Ecto neural progenitor cell (in vitro differentiated cells): ENCODE data around the gene CD37.

Source experiments
- DNase-seq: peaks from one replicate; pipeline ENCODE4 v3.0.0-alpha.2; 2018; ENCODE audit warnings: low spot score

CD37 gene

DNA sequence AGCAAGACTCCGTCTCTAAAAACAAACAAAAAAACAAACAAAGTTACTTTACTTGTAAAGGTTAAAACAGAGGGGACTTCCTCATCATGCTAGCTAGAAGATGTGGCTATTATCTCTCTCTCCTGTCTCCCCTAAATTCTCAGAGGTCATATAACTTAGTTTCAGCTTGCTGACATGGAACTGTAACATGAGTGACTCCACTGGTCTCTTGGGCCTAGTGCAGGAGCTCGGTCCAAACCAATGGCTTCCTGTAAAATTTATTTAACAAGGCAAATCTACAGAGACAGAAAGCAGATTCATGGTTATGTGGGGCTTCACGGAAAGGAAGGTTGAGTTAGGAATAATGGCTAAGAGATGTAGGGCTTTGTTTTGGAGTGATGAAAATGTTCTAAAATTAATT lies 43.3 kb downstream of the CD37 start:
- no peak for DNase-seq

DNA sequence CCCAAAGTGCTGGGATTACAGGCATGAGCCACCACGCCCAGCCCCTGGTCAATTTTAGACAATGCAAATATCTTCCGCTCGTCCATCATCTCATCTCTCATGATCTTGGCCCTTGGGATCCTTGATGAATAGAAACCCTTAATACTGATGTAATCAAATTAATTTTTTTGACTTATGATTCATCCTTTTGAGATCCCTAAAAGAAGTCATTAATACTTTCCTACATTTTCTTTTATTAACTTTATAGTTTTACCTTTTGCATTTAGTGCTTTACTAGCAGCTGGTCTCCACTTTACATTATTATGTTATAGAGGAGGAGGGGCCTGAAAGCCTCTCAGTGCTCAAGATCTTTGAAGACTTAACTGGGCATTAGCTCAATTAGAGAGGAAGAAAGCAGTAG lies 45.2 kb downstream of the CD37 start:
- no peak for DNase-seq

DNA sequence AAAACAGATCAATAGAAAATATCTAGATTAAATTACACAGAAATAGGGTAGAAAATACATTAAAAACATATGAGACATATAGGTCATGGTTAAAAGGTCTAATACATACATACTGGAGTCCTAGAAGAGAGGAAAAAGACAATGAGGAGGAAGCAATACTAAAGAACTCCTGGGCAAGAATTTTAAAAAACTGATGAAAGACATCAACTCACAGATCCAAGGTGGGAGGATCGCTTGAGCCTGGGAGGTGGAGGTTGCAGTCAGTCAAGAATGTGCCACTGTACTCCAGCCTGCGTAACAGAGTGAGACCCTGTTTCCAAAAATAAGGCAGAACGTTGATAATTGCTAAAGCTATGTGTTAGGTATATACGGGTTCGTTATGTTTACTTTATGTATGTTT lies 47.4 kb downstream of the CD37 start:
- no peak for DNase-seq

DNA sequence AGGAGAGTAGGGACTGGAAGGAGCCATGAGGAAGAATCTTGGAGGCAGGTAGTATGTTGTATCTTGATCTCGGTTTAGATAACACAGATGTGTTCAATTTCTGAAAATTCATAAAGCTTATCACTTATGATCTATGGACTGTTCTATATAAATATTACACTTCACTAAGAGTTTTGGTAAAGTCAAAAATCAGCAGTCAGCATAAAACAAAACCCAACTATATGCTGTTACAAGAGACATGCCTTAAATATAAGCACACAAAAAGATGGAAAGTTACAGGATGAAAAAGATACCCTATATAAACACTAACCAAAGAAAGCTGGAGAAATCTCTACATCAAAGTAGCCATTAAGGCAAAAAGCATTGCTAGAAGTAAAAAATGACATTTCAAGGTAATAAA lies 48.4 kb downstream of the CD37 start:
- no peak for DNase-seq

DNA sequence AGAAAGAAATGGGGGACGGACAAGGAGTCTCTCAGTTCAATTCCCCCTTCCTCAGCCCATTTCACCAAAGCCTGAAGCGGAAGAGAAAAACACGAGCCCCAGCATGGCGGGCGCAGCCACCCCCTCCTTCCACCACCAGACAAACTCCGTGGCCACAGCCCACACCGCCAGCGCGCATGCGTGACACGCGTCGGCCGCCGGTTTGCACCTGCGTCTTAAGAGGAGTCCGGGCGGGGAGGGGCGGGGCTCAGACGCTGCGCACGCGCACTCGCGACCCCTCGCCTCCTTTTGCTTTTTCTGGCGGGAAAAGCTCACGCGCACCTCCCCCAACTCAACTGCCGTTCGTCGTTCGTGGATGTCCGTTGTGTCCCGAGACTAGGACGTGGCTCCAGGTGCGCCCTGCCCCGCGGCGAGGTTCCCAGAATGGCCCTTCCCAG lies 52.7 kb downstream of the CD37 start, which contains the start of gene KASH5:
KASH5 (plus strand) TSS at position 314 of the 437 bp plus-strand sequence. CDS start 2,635 bp downstream, outside the sequence.
- no peak for DNase-seq

DNA sequence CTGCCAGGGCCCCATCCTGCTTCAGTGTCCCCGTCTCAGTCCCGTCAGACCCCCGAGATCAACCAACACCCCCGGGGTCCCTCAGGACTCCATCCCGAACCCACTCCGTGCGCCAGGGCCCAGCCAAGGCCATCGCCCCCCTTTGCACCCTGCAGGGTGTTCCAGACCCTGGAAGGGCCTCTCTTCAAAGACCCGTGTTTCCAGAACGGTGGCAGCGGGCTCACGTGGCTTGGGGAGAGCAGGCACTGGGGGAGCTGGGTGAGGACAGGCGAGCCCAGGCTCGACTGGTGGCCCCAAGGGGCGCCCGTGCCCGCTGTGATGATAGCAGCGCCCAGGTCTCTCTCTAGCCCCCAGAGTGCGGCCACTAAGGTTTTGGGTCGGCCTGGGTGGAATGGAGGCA lies 54.2 kb downstream of the CD37 start:
- no peak for DNase-seq
